A549 (cell line): ENCODE data around the gene VPS4A. TPM values are rescaled to one million over a fixed set of nuclear protein-coding genes. Genes with fewer than 3 reads are reported as not detected.

ENCODE experiments used
- ATAC-seq, 2 experiments: fragments of 200-7000 bp in 1 of 2; fragments of >200 bp in 1 of 2; cut with Nextera tagmentation in 1 of 2; cut with Tn5 transposase in 1 of 2; 3 replicates each; pipeline versions ENCODE4 v1.8.0 to v1.9.1; 2018 to 2020; ENCODE audit warnings: mild to moderate bottlenecking in 1 of 2, moderate library complexity in 1 of 2
- CTCF ChIA-PET: fragments of 300-600 bp; sonication (Branson Sonifier 250); formaldehyde crosslinking; extraction: SDS; loops from one replicate; lab custom pipeline; 2021; ENCODE audit warnings: antibody characterized with exemption, inconsistent platforms; lab: Yijun Ruan, JAX
- POLR2A ChIA-PET: fragments of 350-600 bp; formaldehyde crosslinking; extraction: SDS; loops from one replicate; lab custom pipeline; 2021; ENCODE audit warnings: antibody characterized with exemption, inconsistent platforms; lab: Yijun Ruan, JAX
- DNase-seq, 2 experiments: peaks; one replicate each; pipeline versions ENCODE4 v3.0.0 to v3.0.0-alpha.2; 2011 to 2016; ENCODE audit warnings: low read depth in 1 of 2, low spot score in 1 of 2
- FAIRE-seq: peaks from 2 replicates; lab custom pipeline; 2011; peaks lifted over from hg19 to GRCh38; lab: Jason Lieb, UNC
- H3K27ac ChIP-seq, 2 experiments: fragments of >200 bp; sonication (Bioruptor Twin); formaldehyde crosslinking; 3 replicates each; pipeline ENCODE4 v1.5.1; 2016 to 2017
- H3K4me1 ChIP-seq: fragments of >200 bp; sonication (Bioruptor Twin); formaldehyde crosslinking; 3 replicates; pipeline ENCODE4 v1.6.1; 2016
- H3K4me2 ChIP-seq: fragments of >200 bp; sonication (Bioruptor Twin); formaldehyde crosslinking; 3 replicates; pipeline ENCODE4 v1.6.1; 2016
- H3K4me3 ChIP-seq: fragments of >200 bp; sonication (Bioruptor Twin); formaldehyde crosslinking; 3 replicates; pipeline ENCODE4 v1.5.1; 2016
- H3K9me3 ChIP-seq: fragments of >200 bp; sonication (Bioruptor Twin); formaldehyde crosslinking; 3 replicates; pipeline ENCODE4 v1.6.1; 2016
- CBX2 ChIP-seq: fragments of 200-600 bp; sonication (generic); IDR thresholded peaks from 2 replicates; pipeline ENCODE4 v1.6.1; 2016; ENCODE audit warnings: low read depth, mild to moderate bottlenecking, borderline replicate concordance
- CBX8 ChIP-seq: fragments of 200-600 bp; sonication (generic); IDR thresholded peaks from 2 replicates; pipeline ENCODE4 v1.6.1; 2016
- CEBPB ChIP-seq, 2 experiments: fragments of >200 bp in 1 of 2; sonication (Bioruptor Twin) in 1 of 2; formaldehyde crosslinking in 1 of 2; IDR thresholded peaks; 2 replicates each; pipeline ENCODE4 v1.6.1; 2012 to 2016
- EHF ChIP-seq: fragments of 250-450 bp; sonication (Bioruptor Pico); IDR thresholded peaks from 2 replicates; pipeline ENCODE4 v1.5.0; 2020; ENCODE audit warnings: mild to moderate bottlenecking
- EP300 ChIP-seq, 2 experiments: fragments of >200 bp; sonication (Bioruptor Twin); formaldehyde crosslinking; IDR thresholded peaks; 2 replicates in 1 of 2; 3 replicates in 1 of 2; pipeline ENCODE4 v1.6.1; 2016 to 2017
- GATA3 ChIP-seq: IDR thresholded peaks from 2 replicates; pipeline ENCODE4 v1.6.1; 2012; ENCODE audit warnings: borderline replicate concordance
- HDAC2 ChIP-seq: fragments of 200-600 bp; sonication (generic); IDR thresholded peaks from 2 replicates; pipeline ENCODE4 v1.6.1; 2016
- HOXA7 ChIP-seq: fragments of 250-450 bp; sonication (Bioruptor Pico); IDR thresholded peaks from 2 replicates; pipeline ENCODE4 v1.5.0; 2020; ENCODE audit warnings: mild to moderate bottlenecking, moderate library complexity
- KDM5A ChIP-seq: fragments of 200-600 bp; sonication (generic); IDR thresholded peaks from 2 replicates; pipeline ENCODE4 v1.6.1; 2016; ENCODE audit warnings: antibody characterized with exemption, mild to moderate bottlenecking
- MAZ ChIP-seq: fragments of 150-350 bp; IDR thresholded peaks from 2 replicates; pipeline ENCODE4 v1.6.1; 2014; ENCODE audit warnings: antibody characterized with exemption, low read depth, low read length, borderline replicate concordance
- NFE2L2 ChIP-seq: fragments of 150-350 bp; conservative IDR thresholded peaks from 2 replicates; pipeline ENCODE4 v1.6.1; 2014; ENCODE audit warnings: low read length
- POLR2AphosphoS2 ChIP-seq: conservative IDR thresholded peaks from 2 replicates; pipeline ENCODE4 v1.6.1; 2012; ENCODE audit warnings: low read length, improper control_type of control experiment, inconsistent platforms
- RAD21 ChIP-seq, 2 experiments: fragments of >200 bp in 1 of 2; sonication (Bioruptor Twin) in 1 of 2; formaldehyde crosslinking in 1 of 2; IDR thresholded peaks in 1 of 2; conservative IDR thresholded peaks in 1 of 2; 2 replicates in 1 of 2; 3 replicates in 1 of 2; pipeline ENCODE4 v1.6.1; 2012 to 2018; ENCODE audit warnings: inconsistent platforms in 1 of 2
- RFX5 ChIP-seq: fragments of 450-650 bp; IDR thresholded peaks from 2 replicates; pipeline ENCODE4 v1.7.1; 2014; ENCODE audit warnings: antibody characterized with exemption, mild to moderate bottlenecking, moderate library complexity
- RNF2 ChIP-seq: fragments of 200-600 bp; sonication (generic); IDR thresholded peaks from 2 replicates; pipeline ENCODE4 v1.6.1; 2016; ENCODE audit warnings: low read depth, mild to moderate bottlenecking, antibody characterized with exemption, moderate library complexity, borderline replicate concordance
- SREBF2 ChIP-seq: fragments of 450-650 bp; IDR thresholded peaks from 2 replicates; pipeline ENCODE4 v1.6.1; 2014; ENCODE audit warnings: mild to moderate bottlenecking, moderate library complexity
- ZC3H11A ChIP-seq: fragments of 450-650 bp; IDR thresholded peaks from 2 replicates; pipeline ENCODE4 v1.6.1; 2014; ENCODE audit warnings: antibody characterized with exemption, mild to moderate bottlenecking
- WGBS: methylation state at CpG from one replicate; pipeline ENCODE4 v1.1.6; 2017; ENCODE audit errors: missing lambda C conversion rate; 5-methylcytosine and 5-hydroxymethylcytosine counted together
- polyA plus RNA-seq, 4 experiments: library from polyadenylated mRNA; depleted of rRNA in 3 of 4; stranded (reverse); fragments of >200 nt; fragmentation: RNase III in 1 of 4; extraction: RNeasy Plus Mini Kit Qiagen cat#74134 plus additional on column Dnase treatment in 1 of 4; gene quantifications; 2 replicates in 3 of 4; 3 replicates in 1 of 4; pipeline ENCODE4 v1.2.3, GENCODE V29; 2011 to 2017
- TF ChIP-seq, protein P1 (sequence below): fragments of 150-350 bp; IDR thresholded peaks from 2 replicates; pipeline ENCODE4 v1.6.1; 2014; ENCODE audit warnings: low read depth, mild to moderate bottlenecking, low read length
- TF ChIP-seq, protein P2 (sequence below): IDR thresholded peaks from 2 replicates; pipeline ENCODE4 v1.6.1; 2012
- TF ChIP-seq, protein P3 (sequence below): IDR thresholded peaks from 2 replicates; pipeline ENCODE4 v1.6.1; 2012; ENCODE audit warnings: low read depth, borderline replicate concordance
- TF ChIP-seq, protein P4 (sequence below): fragments of 250-450 bp; sonication (Bioruptor Pico); IDR thresholded peaks from 2 replicates; pipeline ENCODE4 v1.5.0; 2020; ENCODE audit warnings: low read depth, mild to moderate bottlenecking, moderate library complexity

The VPS4A gene
- polyA plus RNA-seq, 2 of the 4 experiments (the other 2 are of a cell fraction) = 12.9 to 28.1 TPM

DNA sequence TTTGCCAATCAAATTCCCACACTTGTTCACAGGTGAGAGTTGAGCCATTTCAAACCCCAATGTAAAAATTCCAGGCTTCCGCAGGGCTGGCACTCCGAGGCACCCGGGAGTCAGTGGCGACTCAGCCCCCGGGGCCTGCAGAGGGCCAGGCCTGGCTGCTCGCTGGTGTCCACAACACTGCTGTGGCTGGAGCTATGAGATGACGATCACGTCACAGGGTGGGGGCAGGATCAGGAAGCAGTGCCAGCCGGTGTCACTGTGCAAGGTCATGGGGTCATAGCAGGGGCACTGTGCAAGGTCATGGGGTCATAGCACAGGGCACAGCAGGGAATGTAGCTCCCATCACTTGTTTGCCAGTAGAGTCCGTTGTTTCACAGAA is 7.8 kb downstream of the VPS4A start (continued):
- TF ChIP-seq, protein P1, sequence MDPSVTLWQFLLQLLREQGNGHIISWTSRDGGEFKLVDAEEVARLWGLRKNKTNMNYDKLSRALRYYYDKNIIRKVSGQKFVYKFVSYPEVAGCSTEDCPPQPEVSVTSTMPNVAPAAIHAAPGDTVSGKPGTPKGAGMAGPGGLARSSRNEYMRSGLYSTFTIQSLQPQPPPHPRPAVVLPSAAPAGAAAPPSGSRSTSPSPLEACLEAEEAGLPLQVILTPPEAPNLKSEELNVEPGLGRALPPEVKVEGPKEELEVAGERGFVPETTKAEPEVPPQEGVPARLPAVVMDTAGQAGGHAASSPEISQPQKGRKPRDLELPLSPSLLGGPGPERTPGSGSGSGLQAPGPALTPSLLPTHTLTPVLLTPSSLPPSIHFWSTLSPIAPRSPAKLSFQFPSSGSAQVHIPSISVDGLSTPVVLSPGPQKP = no peak
- TF ChIP-seq, protein P2, sequence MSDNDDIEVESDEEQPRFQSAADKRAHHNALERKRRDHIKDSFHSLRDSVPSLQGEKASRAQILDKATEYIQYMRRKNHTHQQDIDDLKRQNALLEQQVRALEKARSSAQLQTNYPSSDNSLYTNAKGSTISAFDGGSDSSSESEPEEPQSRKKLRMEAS = no peak

DNA sequence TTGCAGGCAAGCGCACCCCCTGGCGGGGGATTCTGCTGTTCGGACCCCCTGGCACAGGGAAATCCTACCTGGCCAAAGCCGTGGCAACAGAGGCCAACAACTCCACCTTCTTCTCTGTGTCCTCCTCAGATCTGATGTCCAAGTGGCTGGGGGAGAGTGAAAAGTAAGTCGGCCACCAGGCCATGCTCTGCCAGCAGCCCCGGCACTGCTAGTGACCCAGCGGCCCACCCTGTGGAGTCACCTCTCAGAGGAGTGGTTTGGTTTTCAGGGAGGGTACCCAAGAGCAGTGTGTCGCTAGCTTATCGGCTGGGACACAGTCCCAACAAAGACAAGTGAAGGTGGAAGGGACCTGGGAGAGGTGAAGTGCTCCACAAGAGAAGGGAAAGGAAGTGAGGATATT is 8.2 kb downstream of the VPS4A start:
- Histone ChIP-seq H3K4me3 (no peak overlapping the region), H3K4me1 (peaks cover 4% of the 10 kb centered on the region; the same call in 1 of the 3 replicates), H3K27ac (no peak overlapping the region), H3K4me2 (no peak overlapping the region), H3K9me3 (no peaks in the 10 kb centered on the region)
- 93% methylated on average over 9 of the region's 9 CpGs for WGBS
- POLR2A ChIA-PET = no interaction called here
- DNase-seq (no peak), ATAC-seq (no peak), FAIRE-seq (no peak)
- CTCF ChIA-PET = interaction anchor here (2.0 kb wide), 1 partner anchor 9 kb away, joined by 5 read pairs; no protein-coding TSS in a partner anchor
- TF ChIP-seq CEBPB (IDR thresholded peaks at IDR 0.05) (no peak), EP300 (IDR thresholded peaks at IDR 0.05) (no peak), HOXA7 (CRISPR knock-in tag) (no peak), CBX8 (no peak), RAD21 (conservative IDR thresholded peaks at IDR 0.05 in 1 of 2, IDR thresholded peaks at IDR 0.05 in 1 of 2) (no peak)
- TF ChIP-seq, protein P3, sequence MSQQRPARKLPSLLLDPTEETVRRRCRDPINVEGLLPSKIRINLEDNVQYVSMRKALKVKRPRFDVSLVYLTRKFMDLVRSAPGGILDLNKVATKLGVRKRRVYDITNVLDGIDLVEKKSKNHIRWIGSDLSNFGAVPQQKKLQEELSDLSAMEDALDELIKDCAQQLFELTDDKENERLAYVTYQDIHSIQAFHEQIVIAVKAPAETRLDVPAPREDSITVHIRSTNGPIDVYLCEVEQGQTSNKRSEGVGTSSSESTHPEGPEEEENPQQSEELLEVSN = no peak

DNA sequence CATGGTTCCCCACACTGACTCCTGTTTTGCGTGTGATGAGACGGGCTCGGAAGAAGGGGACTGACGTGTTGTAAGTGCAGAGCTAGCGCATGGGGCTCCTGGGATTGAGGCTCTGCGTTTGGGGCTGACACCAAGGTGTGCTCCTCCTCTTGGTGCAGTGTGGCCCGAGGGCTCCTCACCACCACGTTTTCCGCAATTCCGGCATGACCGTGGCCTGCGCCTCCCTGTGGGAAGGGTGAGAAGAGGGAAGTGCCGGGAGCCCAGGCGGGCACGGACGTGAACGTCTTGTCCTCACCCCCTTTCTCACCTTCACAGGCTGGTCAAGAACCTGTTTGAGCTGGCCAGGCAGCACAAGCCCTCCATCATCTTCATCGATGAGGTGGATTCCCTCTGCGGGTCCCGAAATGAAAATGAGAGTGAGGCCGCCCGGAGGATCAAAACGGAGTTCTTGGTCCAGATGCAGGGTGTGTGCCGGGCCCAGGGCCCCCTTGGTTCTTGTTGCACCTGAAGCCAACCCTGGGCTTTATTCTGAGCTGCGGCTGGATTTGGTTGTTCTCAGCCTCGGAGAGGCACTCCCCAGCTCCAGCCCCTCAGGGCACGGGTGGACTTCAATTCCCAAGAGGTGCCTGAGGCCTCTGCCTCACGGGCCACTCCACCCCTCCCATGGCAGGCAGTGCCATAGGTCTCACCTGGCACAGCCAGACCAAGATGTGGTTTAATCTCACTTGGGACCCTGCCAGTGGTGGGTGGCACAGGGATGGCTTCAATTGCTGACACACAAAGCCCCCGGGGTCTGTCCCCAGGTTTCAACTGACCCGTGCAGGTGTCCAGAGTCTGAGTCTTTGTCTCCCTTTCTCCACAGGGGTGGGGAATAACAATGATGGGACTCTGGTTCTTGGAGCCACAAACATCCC is 8.9 kb downstream of the VPS4A start:
- no peak overlapping the region for H3K4me3 ChIP-seq
- no peak overlapping the region for H3K4me2 ChIP-seq
- H3K9me3 ChIP-seq = no peaks in the 10 kb centered on the region
- DNase-seq (no peak), ATAC-seq (no peak), FAIRE-seq (no peak)
- H3K27ac ChIP-seq = no peak overlapping the region
- H3K4me1 ChIP-seq = peaks cover 4% of the 10 kb centered on the region; the same call in 1 of the 3 replicates
- TF ChIP-seq KDM5A = no peak
- TF ChIP-seq CBX2 = no peak
- no peak for TF ChIP-seq EP300 (IDR thresholded peaks at IDR 0.05)
- TF ChIP-seq MAZ = no peak
- no peak for TF ChIP-seq RFX5
- TF ChIP-seq ZC3H11A = no peak
- no peak for TF ChIP-seq RNF2
- no peak for TF ChIP-seq POLR2AphosphoS2
- TF ChIP-seq SREBF2 = no peak
- no peak for TF ChIP-seq NFE2L2
- TF ChIP-seq, protein P2 = no peak
- 90% methylated on average over 28 of the region's 30 CpGs for WGBS
- ChIA-PET CTCF (interaction anchor here (0.5 to 2.0 kb wide), 2 partner anchors 10 to 30 kb away, joined by 3 to 5 read pairs; no protein-coding TSS in a partner anchor), POLR2A (no interaction called here)

DNA sequence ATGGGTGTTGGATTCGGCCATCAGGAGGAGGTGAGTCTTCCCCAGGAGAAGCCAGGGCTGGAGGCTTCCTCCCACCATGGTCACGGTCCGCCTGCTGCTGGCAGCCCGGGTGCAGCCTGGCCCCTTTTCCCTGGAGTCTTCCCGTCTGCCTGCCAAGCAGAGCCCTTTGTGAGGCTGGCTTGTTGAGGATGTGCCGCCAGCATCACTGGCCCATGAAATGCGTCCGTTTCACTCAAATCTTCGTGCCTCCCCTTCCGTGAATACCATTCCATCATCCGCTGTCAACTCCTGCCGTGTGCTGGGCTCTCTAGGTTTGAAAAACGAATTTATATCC is 9.6 kb downstream of the VPS4A start:
- Histone ChIP-seq H3K27ac (no peak overlapping the region), H3K4me2 (no peak overlapping the region), H3K4me3 (no peak overlapping the region), H3K9me3 (no peaks in the 10 kb centered on the region), H3K4me1 (peaks cover 4% of the 10 kb centered on the region; the same call in 1 of the 3 replicates)
- CTCF ChIA-PET = no interaction called here
- ATAC-seq = no peak
- TF ChIP-seq, protein P4, sequence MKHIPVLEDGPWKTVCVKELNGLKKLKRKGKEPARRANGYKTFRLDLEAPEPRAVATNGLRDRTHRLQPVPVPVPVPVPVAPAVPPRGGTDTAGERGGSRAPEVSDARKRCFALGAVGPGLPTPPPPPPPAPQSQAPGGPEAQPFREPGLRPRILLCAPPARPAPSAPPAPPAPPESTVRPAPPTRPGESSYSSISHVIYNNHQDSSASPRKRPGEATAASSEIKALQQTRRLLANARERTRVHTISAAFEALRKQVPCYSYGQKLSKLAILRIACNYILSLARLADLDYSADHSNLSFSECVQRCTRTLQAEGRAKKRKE (CRISPR knock-in tag) = no peak
- TF ChIP-seq GATA3 (no peak), HDAC2 (no peak), EHF (CRISPR knock-in tag) (no peak)
- 92% methylated on average over 13 of the region's 13 CpGs for WGBS
- POLR2A ChIA-PET = no interaction called here
- no peak for DNase-seq
- FAIRE-seq = no peak
